ENCODE results near the gene GUCY2C. TPM values are rescaled to one million over a fixed set of nuclear protein-coding genes. Genes with fewer than 3 reads are reported as not detected.
"Not testable (repeated sequence)": the region's sequence is repeated elsewhere in the genome, so short reads cannot be mapped to it uniquely, and the experiment has no call there.

Gene GUCY2C
- total RNA-seq, 2 donors from 2014 or later, result 0.14 TPM; not detected in 1

DNA sequence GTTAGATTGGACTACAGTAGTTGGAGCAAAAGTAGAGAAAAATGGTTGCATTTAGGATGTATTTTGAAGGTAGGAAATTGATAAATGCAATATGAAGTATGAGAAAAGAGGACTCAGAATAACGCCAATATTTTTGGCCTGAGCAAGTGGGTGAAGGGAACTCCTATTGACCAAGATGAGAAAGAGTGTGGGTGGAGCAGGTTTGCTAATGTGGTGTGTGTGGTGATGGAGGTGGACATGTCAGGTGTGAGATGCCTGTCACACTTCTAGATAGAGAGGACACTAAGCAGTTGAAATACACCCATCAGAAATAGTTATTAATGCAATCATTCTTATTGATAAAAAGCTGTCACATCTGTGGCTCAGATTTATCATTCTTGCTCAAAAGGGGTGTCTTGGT is 7.3 kb downstream of the GUCY2C start:
- Histone ChIP-seq H3K36me3 (no peaks in the 10 kb centered on the region), H3K27ac (no peak overlapping the region), H3K27me3 (replicated peaks; ENCODE audit: insufficient read depth) (no peaks in the 10 kb centered on the region), H3K4me1 (ENCODE audit: control insufficient read depth in 1 of 2, low read depth in 2 of 2) (no peaks in the 10 kb centered on the region), H3K9me3 (no peaks in the 10 kb centered on the region), H3K4me3 (no peak overlapping the region)
- ATAC-seq (ENCODE audit: insufficient number of reproducible peaks, low FRiP score, low read depth) (no peak), DNase-seq (ENCODE audit: low spot score) (no peak)
- TF ChIP-seq, protein P1, sequence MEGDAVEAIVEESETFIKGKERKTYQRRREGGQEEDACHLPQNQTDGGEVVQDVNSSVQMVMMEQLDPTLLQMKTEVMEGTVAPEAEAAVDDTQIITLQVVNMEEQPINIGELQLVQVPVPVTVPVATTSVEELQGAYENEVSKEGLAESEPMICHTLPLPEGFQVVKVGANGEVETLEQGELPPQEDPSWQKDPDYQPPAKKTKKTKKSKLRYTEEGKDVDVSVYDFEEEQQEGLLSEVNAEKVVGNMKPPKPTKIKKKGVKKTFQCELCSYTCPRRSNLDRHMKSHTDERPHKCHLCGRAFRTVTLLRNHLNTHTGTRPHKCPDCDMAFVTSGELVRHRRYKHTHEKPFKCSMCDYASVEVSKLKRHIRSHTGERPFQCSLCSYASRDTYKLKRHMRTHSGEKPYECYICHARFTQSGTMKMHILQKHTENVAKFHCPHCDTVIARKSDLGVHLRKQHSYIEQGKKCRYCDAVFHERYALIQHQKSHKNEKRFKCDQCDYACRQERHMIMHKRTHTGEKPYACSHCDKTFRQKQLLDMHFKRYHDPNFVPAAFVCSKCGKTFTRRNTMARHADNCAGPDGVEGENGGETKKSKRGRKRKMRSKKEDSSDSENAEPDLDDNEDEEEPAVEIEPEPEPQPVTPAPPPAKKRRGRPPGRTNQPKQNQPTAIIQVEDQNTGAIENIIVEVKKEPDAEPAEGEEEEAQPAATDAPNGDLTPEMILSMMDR (IDR thresholded peaks at IDR 0.05), result no peak

DNA sequence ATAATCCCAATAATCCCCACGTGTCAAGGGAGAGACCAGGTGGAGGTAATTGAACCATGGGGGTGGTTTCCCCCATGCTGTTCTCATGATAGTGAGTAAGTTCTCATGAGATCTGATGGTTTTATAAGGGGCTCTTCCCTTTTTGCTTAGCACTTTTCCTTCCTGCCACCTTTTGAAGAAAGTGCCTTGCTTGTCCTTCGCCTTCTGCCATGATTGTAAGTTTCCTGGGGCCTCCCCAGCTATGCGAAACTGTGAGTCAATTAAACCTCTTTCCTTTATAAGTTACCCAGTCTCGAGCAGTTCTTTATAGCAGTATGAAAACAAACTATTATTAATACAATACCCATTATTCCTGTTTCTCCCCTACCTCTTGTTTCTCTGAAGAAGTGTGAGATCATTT is 14.2 kb downstream of the GUCY2C start:
- not testable (repeated sequence) for DNase-seq (ENCODE audit: low spot score); H3K27me3 ChIP-seq (replicated peaks; ENCODE audit: insufficient read depth); ATAC-seq (ENCODE audit: insufficient number of reproducible peaks, low FRiP score, low read depth); H3K4me1 ChIP-seq (ENCODE audit: control insufficient read depth in 1 of 2, low read depth in 2 of 2); H3K27ac ChIP-seq; H3K4me3 ChIP-seq; H3K36me3 ChIP-seq; H3K9me3 ChIP-seq

DNA sequence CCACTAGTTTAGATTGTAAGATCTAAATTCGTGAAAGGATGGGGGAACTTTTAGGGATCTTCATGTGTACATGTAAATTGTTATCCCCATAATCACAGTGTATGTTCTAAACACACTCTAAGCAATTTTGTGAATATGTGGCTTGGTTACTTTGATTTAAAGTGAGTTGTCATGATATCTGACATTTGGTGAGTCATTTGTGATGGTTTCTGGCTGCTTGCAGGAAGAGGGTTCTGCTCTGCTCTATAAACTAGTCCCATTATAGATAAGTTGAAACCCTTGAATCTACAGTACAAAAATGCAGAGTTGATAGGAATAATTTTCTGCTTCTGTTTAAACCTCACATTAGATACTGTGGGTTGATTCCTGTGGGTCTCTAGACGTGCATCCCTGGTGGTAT is 14.8 kb downstream of the GUCY2C start:
- DNase-seq (ENCODE audit: low spot score) (no peak), ATAC-seq (ENCODE audit: insufficient number of reproducible peaks, low FRiP score, low read depth) (no peak)
- no peaks in the 10 kb centered on the region for H3K36me3 ChIP-seq
- no peaks in the 10 kb centered on the region for H3K9me3 ChIP-seq
- no peaks in the 10 kb centered on the region for H3K27me3 ChIP-seq (replicated peaks; ENCODE audit: insufficient read depth)
- no peaks in the 10 kb centered on the region for H3K4me1 ChIP-seq (ENCODE audit: control insufficient read depth in 1 of 2, low read depth in 2 of 2)
- no peak overlapping the region for H3K27ac ChIP-seq
- TF ChIP-seq, protein P1 (IDR thresholded peaks at IDR 0.05), result no peak
- H3K4me3 ChIP-seq, result no peak overlapping the region

DNA sequence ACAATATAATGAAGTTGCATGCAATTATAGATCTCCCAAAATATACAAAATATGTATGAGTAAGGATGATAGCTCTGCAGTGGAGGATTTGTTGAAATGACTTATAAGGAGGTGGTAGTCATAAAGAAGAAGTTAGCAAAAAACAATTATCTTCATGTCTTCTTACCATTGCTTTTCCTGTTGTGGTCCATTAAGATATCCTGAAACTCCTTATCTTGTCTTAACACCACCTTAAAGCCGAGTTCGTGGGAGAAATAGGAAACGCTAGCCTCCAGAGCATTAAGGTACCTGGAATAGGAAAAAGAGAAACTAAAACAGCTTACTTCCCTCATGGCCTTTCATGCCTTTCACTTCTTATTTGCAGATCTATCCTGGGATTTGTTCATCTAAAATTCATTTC is 15.2 kb downstream of the GUCY2C start:
- H3K27ac ChIP-seq, result no peak overlapping the region
- H3K4me3 ChIP-seq, result no peak overlapping the region
- DNase-seq (ENCODE audit: low spot score), result no peak
- no peaks in the 10 kb centered on the region for H3K9me3 ChIP-seq
- no peaks in the 10 kb centered on the region for H3K36me3 ChIP-seq
- no peaks in the 10 kb centered on the region for H3K27me3 ChIP-seq (replicated peaks; ENCODE audit: insufficient read depth)
- TF ChIP-seq, protein P1 (IDR thresholded peaks at IDR 0.05), result no peak
- no peak for ATAC-seq (ENCODE audit: insufficient number of reproducible peaks, low FRiP score, low read depth)
- no peaks in the 10 kb centered on the region for H3K4me1 ChIP-seq (ENCODE audit: control insufficient read depth in 1 of 2, low read depth in 2 of 2)

DNA sequence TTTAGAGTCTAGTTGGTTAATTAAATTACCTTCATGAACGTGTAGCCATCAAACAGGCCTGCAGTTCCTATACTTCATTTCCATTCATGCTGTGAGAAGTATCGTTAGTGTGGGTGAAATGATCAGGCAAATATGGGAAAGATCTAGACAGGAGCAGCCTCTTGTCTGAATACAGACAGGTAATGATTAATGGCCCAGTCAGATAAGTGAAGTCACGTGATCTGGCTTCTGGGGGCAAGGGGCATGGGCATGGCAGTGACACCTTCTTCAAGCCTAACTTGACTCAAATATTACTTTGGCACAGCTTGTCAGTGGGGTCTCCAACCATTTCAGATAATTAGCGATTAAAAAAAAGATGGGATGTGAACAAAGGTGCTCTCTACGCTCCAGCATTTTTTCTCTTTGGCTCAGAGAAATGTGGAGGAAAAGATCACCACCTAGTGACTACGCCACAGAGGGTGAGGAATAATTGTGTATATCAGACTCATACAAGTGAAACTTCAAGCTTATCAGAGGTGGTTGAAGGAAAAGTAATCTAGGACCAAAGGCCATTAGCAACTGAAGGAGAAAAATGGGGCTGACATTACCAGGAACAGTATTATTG is 17.8 kb downstream of the GUCY2C start:
- no peak overlapping the region for H3K27ac ChIP-seq
- no peak overlapping the region for H3K4me3 ChIP-seq
- no peaks in the 10 kb centered on the region for H3K27me3 ChIP-seq (replicated peaks; ENCODE audit: insufficient read depth)
- no peaks in the 10 kb centered on the region for H3K36me3 ChIP-seq
- no peaks in the 10 kb centered on the region for H3K9me3 ChIP-seq
- ATAC-seq (ENCODE audit: insufficient number of reproducible peaks, low FRiP score, low read depth) (no peak), DNase-seq (ENCODE audit: low spot score) (no peak)
- no peaks in the 10 kb centered on the region for H3K4me1 ChIP-seq (ENCODE audit: control insufficient read depth in 1 of 2, low read depth in 2 of 2)
- TF ChIP-seq, protein P1 (IDR thresholded peaks at IDR 0.05), result no peak

DNA sequence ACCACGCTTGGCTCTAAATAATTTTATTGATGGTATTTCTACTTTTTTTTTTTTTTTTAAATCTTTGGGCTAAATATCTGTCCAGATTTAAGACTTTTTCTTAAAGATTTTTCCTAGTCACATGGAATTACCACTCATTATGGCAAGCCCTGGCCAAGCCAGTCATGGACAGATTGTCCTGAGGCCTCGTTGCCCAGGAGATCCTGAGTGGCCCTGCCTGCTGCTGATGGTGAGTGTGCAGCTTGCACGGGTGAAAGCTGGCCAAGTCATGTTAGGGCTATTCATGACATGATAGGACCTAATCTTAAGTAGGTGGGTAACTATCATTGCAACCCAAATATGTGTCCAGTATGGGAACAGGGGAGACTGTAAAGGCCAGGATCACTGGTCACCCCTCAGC is 27.8 kb downstream of the GUCY2C start:
- no peak overlapping the region for H3K4me3 ChIP-seq
- H3K36me3 ChIP-seq, result no peaks in the 10 kb centered on the region
- no peaks in the 10 kb centered on the region for H3K9me3 ChIP-seq
- DNase-seq (ENCODE audit: low spot score) (no peak), ATAC-seq (ENCODE audit: insufficient number of reproducible peaks, low FRiP score, low read depth) (no peak)
- H3K27me3 ChIP-seq (replicated peaks; ENCODE audit: insufficient read depth), result no peaks in the 10 kb centered on the region
- H3K27ac ChIP-seq, result no peak overlapping the region
- H3K4me1 ChIP-seq (ENCODE audit: control insufficient read depth in 1 of 2, low read depth in 2 of 2), result no peaks in the 10 kb centered on the region
- TF ChIP-seq, protein P1 (IDR thresholded peaks at IDR 0.05), result no peak

All from thoracic aorta (tissue), 2 donors.